ENCODE measurements around the gene MB.

DNA sequence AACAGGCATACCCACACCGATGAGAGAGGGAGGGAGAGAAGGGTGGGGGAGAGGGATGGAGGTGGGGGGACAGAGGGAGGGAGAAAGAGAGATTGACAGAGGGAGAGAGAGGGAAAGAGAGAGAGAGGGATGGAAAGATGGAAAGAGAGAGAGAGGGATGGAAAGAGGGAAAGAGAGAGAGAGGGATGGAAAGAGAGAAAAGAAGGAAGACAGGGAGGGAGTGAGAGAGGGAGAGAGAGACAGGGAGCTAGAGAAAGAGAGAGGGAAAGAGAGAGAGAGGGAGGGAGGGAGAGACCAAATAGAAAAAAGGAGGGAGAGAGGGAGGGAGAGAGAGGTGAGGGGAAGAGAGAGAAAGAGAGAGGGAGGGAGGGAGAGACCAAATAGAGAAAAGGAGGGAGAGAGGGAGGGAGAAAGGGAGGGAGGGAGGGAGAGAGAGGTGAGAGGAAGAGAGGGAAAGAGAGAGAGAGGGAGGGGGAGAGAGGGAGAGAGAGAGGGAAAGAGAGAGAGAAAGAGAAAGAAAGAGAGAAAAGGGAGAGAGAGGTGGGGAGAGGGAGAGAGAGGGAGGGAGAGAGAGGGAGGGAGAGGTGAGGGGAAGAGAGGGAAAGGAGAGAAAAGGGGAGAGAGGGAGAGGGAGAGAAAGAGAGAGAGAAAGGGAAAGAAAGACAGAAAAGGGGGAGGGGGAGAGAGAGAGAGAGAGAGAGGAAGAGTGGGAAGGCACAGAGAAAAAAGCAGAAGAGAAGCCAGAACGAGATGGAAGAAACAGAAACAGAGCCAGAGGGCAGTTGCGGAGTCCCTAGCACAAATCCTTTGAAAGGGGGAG is 23.8 kb downstream of the MB start:
- no peak for TF ChIP-seq EP300 (IDR thresholded peaks at IDR 0.05)
- no peak for TF ChIP-seq POLR2AphosphoS5 (IDR thresholded peaks at IDR 0.05)
